ENCODE measurements around the gene TOM1L1.

The TOM1L1 gene

GRCh38 chr17:54982399-54982798 lies 81.7 kb downstream of the TOM1L1 start:
- Histone ChIP-seq H3K36me3 (replicated peaks) (no peaks in the 10 kb centered on the region), H3K27ac (no peak overlapping the region), H3K4me3 (ENCODE audit: low read depth, low read length) (no peak overlapping the region), H3K27me3 (replicated peaks) (no peaks in the 10 kb centered on the region)
- in situ Hi-C loops (cut with HindIII; ENCODE audit: low pct_ligation_motif_present, low sequenced_read_pairs): no loop called here
- no peak for TF ChIP-seq CTCF (IDR thresholded peaks at IDR 0.05; ENCODE audit: low read depth, low read length, missing control alignments)
- DNase-seq: peak; percentile 73

GRCh38 chr17:54983260-54983659 lies 82.6 kb downstream of the TOM1L1 start:
- no peak for DNase-seq
- H3K27ac ChIP-seq: no peak overlapping the region
- H3K27me3 ChIP-seq (replicated peaks): no peaks in the 10 kb centered on the region
- no peaks in the 10 kb centered on the region for H3K36me3 ChIP-seq (replicated peaks)
- in situ Hi-C loops (cut with HindIII; ENCODE audit: low pct_ligation_motif_present, low sequenced_read_pairs): no loop called here
- TF ChIP-seq CTCF (IDR thresholded peaks at IDR 0.05; ENCODE audit: low read depth, low read length, missing control alignments): no peak
- no peak overlapping the region for H3K4me3 ChIP-seq (ENCODE audit: low read depth, low read length)

GRCh38 chr17:54985476-54985875 lies 84.8 kb downstream of the TOM1L1 start:
- Histone ChIP-seq H3K4me3 (ENCODE audit: low read depth, low read length) (no peak overlapping the region), H3K36me3 (replicated peaks) (no peaks in the 10 kb centered on the region), H3K27ac (no peak overlapping the region), H3K27me3 (replicated peaks) (no peaks in the 10 kb centered on the region)
- in situ Hi-C loops (cut with HindIII; ENCODE audit: low pct_ligation_motif_present, low sequenced_read_pairs): no loop called here
- no peak for DNase-seq
- TF ChIP-seq CTCF (IDR thresholded peaks at IDR 0.05; ENCODE audit: low read depth, low read length, missing control alignments): no peak

GRCh38 chr17:54990118-54990517 lies 89.5 kb downstream of the TOM1L1 start:
- no peaks in the 10 kb centered on the region for H3K27me3 ChIP-seq (replicated peaks)
- no peak overlapping the region for H3K27ac ChIP-seq
- DNase-seq: no peak
- no peaks in the 10 kb centered on the region for H3K36me3 ChIP-seq (replicated peaks)
- in situ Hi-C loops (cut with HindIII; ENCODE audit: low pct_ligation_motif_present, low sequenced_read_pairs): no loop called here
- no peak for TF ChIP-seq CTCF (IDR thresholded peaks at IDR 0.05; ENCODE audit: low read depth, low read length, missing control alignments)
- H3K4me3 ChIP-seq (ENCODE audit: low read depth, low read length): no peak overlapping the region

- no peak overlapping the region for H3K27ac ChIP-seq
- no peak for DNase-seq
- H3K4me3 ChIP-seq (ENCODE audit: low read depth, low read length): no peak overlapping the region
- no peaks in the 10 kb centered on the region for H3K27me3 ChIP-seq (replicated peaks)
- no peak for TF ChIP-seq CTCF (IDR thresholded peaks at IDR 0.05; ENCODE audit: low read depth, low read length, missing control alignments)
- no peaks in the 10 kb centered on the region for H3K36me3 ChIP-seq (replicated peaks)
- in situ Hi-C loops (cut with HindIII; ENCODE audit: low pct_ligation_motif_present, low sequenced_read_pairs): no loop called here
These were observed 90.9 kb downstream of the TOM1L1 start for GRCh38 chr17:54991567-54991966.

GRCh38 chr17:54992797-54993639 lies 92.4 kb downstream of the TOM1L1 start:
- no peaks in the 10 kb centered on the region for H3K27me3 ChIP-seq (replicated peaks)
- in situ Hi-C loops (cut with HindIII; ENCODE audit: low pct_ligation_motif_present, low sequenced_read_pairs): no loop called here

More at GRCh38 chr17:54992797-54993639, 92.4 kb downstream of the TOM1L1 start:
- no peak overlapping the region for H3K27ac ChIP-seq
- DNase-seq: no peak
- H3K4me3 ChIP-seq (ENCODE audit: low read depth, low read length): no peak overlapping the region
- no peaks in the 10 kb centered on the region for H3K36me3 ChIP-seq (replicated peaks)
- TF ChIP-seq CTCF (IDR thresholded peaks at IDR 0.05; ENCODE audit: low read depth, low read length, missing control alignments): peak; percentile 51
